HG02973 (cell line): ENCODE results near the gene LRWD1.
"Not testable (repeated sequence)": the region's sequence is repeated elsewhere in the genome, so short reads cannot be mapped to it uniquely, and the experiment has no call there.

ENCODE experiments used
- ATAC-seq: cut with Tn5 transposase; IDR thresholded peaks from one replicate; pipeline ENCODE4 v1.9.1; 2021; ENCODE audit warnings: moderate library complexity; ENCODE audit not compliant: unreplicated experiment

LRWD1 gene

GRCh38 chr7:102439963-102440795, 24.6 kb upstream of the LRWD1 start:
- no peak for ATAC-seq

- peak; percentile 49 for ATAC-seq
These were observed 19.7 kb upstream of the LRWD1 start for GRCh38 chr7:102444961-102445673.

GRCh38 chr7:102445674-102446071, 19.1 kb upstream of the LRWD1 start:
- no peak for ATAC-seq

- no peak for ATAC-seq
These were observed 18.2 kb upstream of the LRWD1 start for GRCh38 chr7:102446387-102447156.

- ATAC-seq, result no peak
These were observed 17.5 kb upstream of the LRWD1 start for GRCh38 chr7:102447311-102447710.

GRCh38 chr7:102449136-102449535, 15.6 kb upstream of the LRWD1 start:
- ATAC-seq, result no peak

GRCh38 chr7:102450242-102450641, 14.5 kb upstream of the LRWD1 start:
- ATAC-seq, result no peak

- ATAC-seq, result no peak
These were observed 13.3 kb upstream of the LRWD1 start for GRCh38 chr7:102451371-102452054.

- ATAC-seq, result no peak
These were observed 12.3 kb upstream of the LRWD1 start for GRCh38 chr7:102452451-102452850.

GRCh38 chr7:102453319-102453718, 11.5 kb upstream of the LRWD1 start:
- no peak for ATAC-seq

GRCh38 chr7:102454468-102454867, 10.3 kb upstream of the LRWD1 start:
- no peak for ATAC-seq

GRCh38 chr7:102454932-102455331, 9.9 kb upstream of the LRWD1 start:
- ATAC-seq, result not testable (repeated sequence)

- no peak for ATAC-seq
These were observed 9.2 kb upstream of the LRWD1 start for GRCh38 chr7:102455596-102455995.

- no peak for ATAC-seq
These were observed 8.5 kb upstream of the LRWD1 start for GRCh38 chr7:102456327-102456726.

GRCh38 chr7:102457352-102457924, 7.3 kb upstream of the LRWD1 start:
- no peak for ATAC-seq

GRCh38 chr7:102459221-102459844, 5.5 kb upstream of the LRWD1 start:
- no peak for ATAC-seq

- ATAC-seq, result no peak
These were observed 4.3 kb upstream of the LRWD1 start for GRCh38 chr7:102460467-102460866.

- no peak for ATAC-seq
These were observed 775 bp upstream of the LRWD1 start for GRCh38 chr7:102463841-102464576.

GRCh38 chr7:102466097-102466496, 1.3 kb downstream of the LRWD1 start:
- no peak for ATAC-seq
